Tibial nerve (tissue), 3 donors: ENCODE data around the gene PCSK2.

Experiments
- CTCF ChIP-seq, 5 experiments: fragments of 200-600 bp in 3 of 5; fragments of 450-650 bp in 2 of 5; sonication (generic) in 3 of 5; IDR thresholded peaks; one replicate each; pipeline ENCODE4 v1.5.1; 2016 to 2019; ENCODE audit warnings: antibody characterized with exemption in 5 of 5, mild to moderate bottlenecking in 3 of 5, moderate library complexity in 2 of 5
- POLR2A ChIP-seq, 2 donors: fragments of 450-650 bp; IDR thresholded peaks; one replicate each; pipeline ENCODE4 v1.6.1; 2017; ENCODE audit warnings: antibody characterized with exemption in 2 of 2, mild to moderate bottlenecking in 2 of 2, moderate library complexity in 2 of 2

DNA sequence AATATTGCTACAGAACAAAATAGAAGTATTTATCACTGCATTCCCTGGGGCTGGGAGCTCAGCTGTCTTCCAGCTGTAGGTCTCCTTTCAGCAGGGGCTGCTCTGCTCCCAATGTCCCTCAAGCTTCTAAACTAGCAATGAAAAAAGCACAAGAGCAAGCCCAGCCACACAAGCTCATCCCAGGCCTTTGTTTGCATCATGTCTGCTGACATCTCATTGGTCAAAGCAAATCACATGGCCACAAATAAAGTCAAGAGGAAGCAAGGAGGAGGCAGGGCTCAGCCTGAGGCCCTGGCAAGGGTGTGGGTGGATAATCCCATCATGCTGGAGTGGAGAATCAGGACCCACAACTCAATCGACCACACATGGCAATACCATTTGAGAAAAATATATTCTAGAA lies 306.6 kb downstream of the PCSK2 start:
- TF ChIP-seq CTCF (IDR thresholded peaks at IDR 0.05) (no peak), POLR2A (IDR thresholded peaks at IDR 0.05) (no peak)
